ENCODE data around the gene LYRM1. TPM values are rescaled to one million over a fixed set of nuclear protein-coding genes. Genes with fewer than 3 reads are reported as not detected.
A peak's percentile ranks its signal among the peaks of the same experiment; 100 is the strongest.

Gene LYRM1
- total and polyA plus RNA-seq, 2 of the 4 experiments (the other 2 are of a cell fraction): 19.0 to 35.0 TPM

GRCh38 chr16:20899477-20900298 lies 883 bp upstream of the LYRM1 start:
- Histone ChIP-seq H3K56ac (ENCODE audit: extremely low read depth, insufficient read depth, low read length) (peak overlapping the region; percentile 82), H3K9me1 (ENCODE audit: insufficient read depth, low read length) (peaks cover 12% of the 10 kb centered on the region), H2AK5ac (ENCODE audit: low read depth, low read length) (peak overlapping the region; percentile 33), H4K91ac (ENCODE audit: insufficient read depth, low read depth, low read length) (peak overlapping the region; percentile 82), H2AK9ac (replicated peaks; ENCODE audit: low read depth, low read length, poor library complexity) (peak overlapping the region; percentile 99), H3K9me3 (ENCODE audit: control insufficient read depth, insufficient read depth, low read length) (no peaks in the 10 kb centered on the region), H3K23ac (ENCODE audit: low read depth, low read length) (peak overlapping the region; percentile 64), H3K4me1 (ENCODE audit: control insufficient read depth, insufficient read depth, low read length) (peaks cover 10% of the 10 kb centered on the region), H3K9ac (ENCODE audit: low read depth, low read length) (peak overlapping the region; percentile 99), H3K4me3 (ENCODE audit: insufficient read depth, low read depth, low read length) (peak overlapping the region; percentile 100), H3K18ac (ENCODE audit: low read depth, low read length) (peak overlapping the region; percentile 90), H2BK5ac (ENCODE audit: low read depth, low read length, poor library complexity, severe bottlenecking) (peak overlapping the region; percentile 95), H4K8ac (ENCODE audit: low read depth in 2 of 2, low read length in 2 of 2) (peak overlapping the region; percentile 75 to 83), H3K36me3 (ENCODE audit: control insufficient read depth, insufficient read depth, low read length) (peaks cover 1% of the 10 kb centered on the region), H2BK15ac (ENCODE audit: low read depth, low read length) (peak overlapping the region; percentile 8; the same call in 2 of the 3 replicates), H2BK120ac (ENCODE audit: low read depth, low read length) (peak overlapping the region; percentile 36), H2BK20ac (ENCODE audit: low read depth, low read length) (no peak overlapping the region), H3K4ac (ENCODE audit: low read depth, low read length) (peak overlapping the region; percentile 76), H2AFZ (replicated peaks; ENCODE audit: low read length, poor library complexity) (peak overlapping the region; percentile 81), H4K5ac (ENCODE audit: low read depth, low read length) (peak overlapping the region; percentile 92), H3K27me3 (ENCODE audit: control insufficient read depth, insufficient read depth, low read length) (no peaks in the 10 kb centered on the region), H4K20me1 (ENCODE audit: insufficient read depth, low read length) (peaks cover 37% of the 10 kb centered on the region), H3K27ac (ENCODE audit: insufficient read depth, low read length) (peak overlapping the region; percentile 100), H3K4me2 (ENCODE audit: low read depth, low read length) (peak overlapping the region; percentile 100), H3K79me1 (ENCODE audit: low read depth in 1 of 2, low read length in 2 of 2) (peaks cover 41 to 84% of the 10 kb centered on the region in 2 experiments), H3K14ac (replicated peaks; ENCODE audit: low read depth, low read length) (peak overlapping the region; percentile 96)
- POLR2A ChIA-PET (ENCODE audit: unreplicated experiment): interaction anchor here (0.6 to 1.0 kb wide), 3 partner anchors 15 to 50 kb away, joined by 3 to 9 read pairs (median 4); no protein-coding TSS in a partner anchor
- no peak for DNase-seq
- in situ Hi-C loops (cut with MboI; ENCODE audit: low sequenced_read_pairs): no loop called here
- TF ChIP-seq RFX5 (IDR thresholded peaks at IDR 0.05; ENCODE audit: low read depth, low read length) (no peak), POLR2A (IDR thresholded peaks at IDR 0.05; ENCODE audit: low read depth, low read length) (peak; percentile 71), MAFK (IDR thresholded peaks at IDR 0.05; ENCODE audit: low read depth, low read length) (no peak), FOS (IDR thresholded peaks at IDR 0.05; ENCODE audit: low read depth, low read length) (no peak), BHLHE40 (IDR thresholded peaks at IDR 0.05; ENCODE audit: low read depth, low read length) (no peak)
- TF ChIP-seq, protein P1, sequence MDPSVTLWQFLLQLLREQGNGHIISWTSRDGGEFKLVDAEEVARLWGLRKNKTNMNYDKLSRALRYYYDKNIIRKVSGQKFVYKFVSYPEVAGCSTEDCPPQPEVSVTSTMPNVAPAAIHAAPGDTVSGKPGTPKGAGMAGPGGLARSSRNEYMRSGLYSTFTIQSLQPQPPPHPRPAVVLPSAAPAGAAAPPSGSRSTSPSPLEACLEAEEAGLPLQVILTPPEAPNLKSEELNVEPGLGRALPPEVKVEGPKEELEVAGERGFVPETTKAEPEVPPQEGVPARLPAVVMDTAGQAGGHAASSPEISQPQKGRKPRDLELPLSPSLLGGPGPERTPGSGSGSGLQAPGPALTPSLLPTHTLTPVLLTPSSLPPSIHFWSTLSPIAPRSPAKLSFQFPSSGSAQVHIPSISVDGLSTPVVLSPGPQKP (IDR thresholded peaks at IDR 0.05; ENCODE audit: borderline replicate concordance, low read depth, low read length): no peak
- WGBS, 2 experiments (ENCODE audit: extremely low coverage in 2 of 2, insufficient read length in 1 of 2): no CpG with 5 or more reads among the region's 23 CpGs
- dilution Hi-C loops (cut with HindIII; ENCODE audit: low sequenced_read_pairs, unreplicated experiment): no loop called here
- no TSS peak for BruUV-seq (replicated peaks)
- CTCF ChIA-PET: interaction anchor here (1.0 kb wide), 1 partner anchor 48 kb away, joined by 4 read pairs; no protein-coding TSS in a partner anchor
- ATAC-seq (ENCODE audit: low read depth): peak; percentile 7; the same call in 1 of the 2 replicates
- intact Hi-C loops (cut with micrococcal nuclease): loop anchor here (1.0 to 5.0 kb wide), 5 partner anchors 48 to 402 kb away; partner anchors contain the start of gene LDAF1

Measured in IMR-90 (cell line).